GM12878 (cell line): Measurements from ENCODE around the gene CARD16. TPM values are rescaled to one million over a fixed set of nuclear protein-coding genes. Genes with fewer than 3 reads are reported as not detected.

Experiments used
- ATAC-seq: fragments of 200-7000 bp; cut with Tn5 transposase; 3 replicates; pipeline ENCODE4 v1.9.1; 2020; ENCODE audit warnings: mild to moderate bottlenecking, moderate library complexity
- BruUV-seq: library from RNA; stranded (reverse); fragments of 400-500 nt; replicated peaks from 2 replicates; lab custom pipeline; 2021; lab: Mats Ljungman, UMichigan
- CTCF ChIA-PET: fragments of 300-600 bp; sonication (Branson Sonifier 250); formaldehyde crosslinking; extraction: SDS; loops from one replicate; lab custom pipeline; 2021; ENCODE audit warnings: inconsistent platforms; lab: Yijun Ruan, JAX
- POLR2A ChIA-PET: fragments of 350-600 bp; formaldehyde crosslinking; extraction: SDS; loops from one replicate; lab custom pipeline; 2021; ENCODE audit warnings: inconsistent platforms; lab: Charles Lee
- RAD21 ChIA-PET: fragments of 300-600 bp; sonication (Branson Sonifier 250); formaldehyde crosslinking; loops from one replicate; lab custom pipeline; 2023; ENCODE audit warnings: antibody characterized with exemption; ENCODE audit not compliant: unreplicated experiment; lab: Charles Lee
- SMC1A ChIA-PET: fragments of 300-600 bp; sonication (Branson Sonifier 250); formaldehyde crosslinking; loops from one replicate; lab custom pipeline; 2023; ENCODE audit not compliant: unreplicated experiment, uncharacterized antibody; lab: Charles Lee
- DNase-seq: peaks from one replicate; pipeline ENCODE4 v3.0.0-alpha.2; 2011; ENCODE audit warnings: low read depth, low spot score
- FAIRE-seq: peaks from 3 replicates; lab custom pipeline; 2011; peaks lifted over from hg19 to GRCh38; lab: Jason Lieb, UNC
- H2AFZ ChIP-seq: 2 replicates; pipeline ENCODE4 v1.6.0; 2011; ENCODE audit warnings: low read depth, low read length, control low read depth; ENCODE audit not compliant: control insufficient read depth
- H3K27ac ChIP-seq: 2 replicates; pipeline ENCODE4 v1.5.1; 2011; ENCODE audit warnings: control low read depth; ENCODE audit not compliant: control insufficient read depth, insufficient read depth
- H3K27me3 ChIP-seq, 2 experiments: replicated peaks in 1 of 2; 2 replicates each; pipeline versions ENCODE4 v1.6.0 to v1.6.1; 2011; ENCODE audit warnings: low read length in 1 of 2; ENCODE audit not compliant: control insufficient read depth in 2 of 2, insufficient read depth in 2 of 2
- H3K36me3 ChIP-seq, 2 experiments: 2 replicates each; pipeline ENCODE4 v1.5.1; 2011; ENCODE audit warnings: low read length in 1 of 2; ENCODE audit not compliant: control insufficient read depth in 2 of 2, insufficient read depth in 2 of 2
- H3K4me1 ChIP-seq: 2 replicates; pipeline ENCODE4 v1.6.1; 2011; ENCODE audit warnings: mild to moderate bottlenecking, low read length, moderate library complexity, mixed read lengths; ENCODE audit not compliant: control insufficient read depth, insufficient read depth
- H3K4me2 ChIP-seq: 2 replicates; pipeline ENCODE4 v1.6.0; 2011; ENCODE audit warnings: control low read depth; ENCODE audit not compliant: control insufficient read depth, insufficient read depth
- H3K4me3 ChIP-seq: fragments of 200-600 bp; sonication (generic); 2 replicates; pipeline ENCODE4 v1.5.1; 2016
- H3K79me2 ChIP-seq: 2 replicates; pipeline ENCODE4 v1.6.0; 2011; ENCODE audit warnings: low read length; ENCODE audit not compliant: control insufficient read depth, insufficient read depth
- H3K9ac ChIP-seq: 2 replicates; pipeline ENCODE4 v1.8.0; 2011; ENCODE audit warnings: low read length, control low read depth, mixed read lengths; ENCODE audit not compliant: control insufficient read depth, insufficient read depth
- H3K9me3 ChIP-seq: replicated peaks from 3 replicates; pipeline ENCODE4 v1.5.1; 2011; ENCODE audit warnings: mild to moderate bottlenecking, low read length; ENCODE audit not compliant: control insufficient read depth, insufficient read depth
- H4K20me1 ChIP-seq: 2 replicates; pipeline ENCODE4 v1.6.0; 2011; ENCODE audit not compliant: control insufficient read depth, insufficient read depth
- EGR1 ChIP-seq, 2 experiments: IDR thresholded peaks; 1 replicate in 1 of 2; 2 replicates in 1 of 2; pipeline ENCODE4 v1.6.1; 2011 to 2012; ENCODE audit warnings: low read depth in 2 of 2, low read length in 2 of 2, borderline replicate concordance in 1 of 2, mild to moderate bottlenecking in 1 of 2, moderate library complexity in 1 of 2
- FOXK2 ChIP-seq: fragments of 450-650 bp; IDR thresholded peaks from 2 replicates; pipeline ENCODE4 v1.6.1; 2017; ENCODE audit warnings: mild to moderate bottlenecking, moderate library complexity
- HSF1 ChIP-seq: fragments of 150-350 bp; IDR thresholded peaks from 2 replicates; pipeline ENCODE4 v1.6.1; 2014; ENCODE audit warnings: mild to moderate bottlenecking, low read depth, low read length
- IKZF1 ChIP-seq: fragments of 450-650 bp; conservative IDR thresholded peaks from 2 replicates; pipeline ENCODE4 v1.6.1; 2017; ENCODE audit warnings: antibody characterized with exemption, mild to moderate bottlenecking
- IKZF2 ChIP-seq, 2 experiments: fragments of 450-650 bp; IDR thresholded peaks; 2 replicates each; pipeline ENCODE4 v1.6.1; 2017; ENCODE audit warnings: mild to moderate bottlenecking in 2 of 2, moderate library complexity in 2 of 2
- JUNB ChIP-seq: IDR thresholded peaks from 2 replicates; pipeline ENCODE4 v1.6.1; 2016; ENCODE audit warnings: antibody characterized with exemption, mild to moderate bottlenecking
- MEF2B ChIP-seq: fragments of 450-650 bp; IDR thresholded peaks from 2 replicates; pipeline ENCODE4 v1.6.1; 2018; ENCODE audit warnings: mild to moderate bottlenecking, moderate library complexity; ENCODE audit not compliant: partially characterized antibody, poor library complexity, severe bottlenecking
- MTA3 ChIP-seq: IDR thresholded peaks from 2 replicates; pipeline ENCODE4 v1.6.1; 2012; ENCODE audit warnings: low read length, inconsistent platforms, borderline replicate concordance
- POLR2AphosphoS5 ChIP-seq: IDR thresholded peaks from 2 replicates; pipeline ENCODE4 v1.6.1; 2011; ENCODE audit warnings: mild to moderate bottlenecking, low read length, inconsistent platforms
- POU2F2 ChIP-seq: IDR thresholded peaks from 3 replicates; pipeline ENCODE4 v1.6.1; 2011; ENCODE audit warnings: low read depth, mild to moderate bottlenecking, low read length, borderline replicate concordance
- SREBF1 ChIP-seq: IDR thresholded peaks from 2 replicates; pipeline ENCODE4 v1.6.1; 2012; ENCODE audit warnings: mild to moderate bottlenecking, low read length
- TAF1 ChIP-seq: IDR thresholded peaks from 2 replicates; pipeline ENCODE4 v1.6.1; 2011; ENCODE audit warnings: mild to moderate bottlenecking, low read depth, low read length, borderline replicate concordance
- TCF7 ChIP-seq: IDR thresholded peaks from 2 replicates; pipeline ENCODE4 v1.6.1; 2014; ENCODE audit warnings: antibody characterized with exemption, borderline replicate concordance
- YBX1 ChIP-seq: fragments of 450-650 bp; IDR thresholded peaks from 2 replicates; pipeline ENCODE4 v1.6.1; 2016; ENCODE audit warnings: antibody characterized with exemption
- ZBTB40 ChIP-seq: fragments of 450-650 bp; IDR thresholded peaks from 2 replicates; pipeline ENCODE4 v1.6.1; 2016; ENCODE audit warnings: mild to moderate bottlenecking, moderate library complexity, borderline replicate concordance
- WGBS: methylation state at CpG from one replicate; pipeline ENCODE4 v1.1.6; 2016; ENCODE audit warnings: low lambda C conversion rate; ENCODE audit not compliant: insufficient replicate concordance, insufficient coverage; ENCODE audit errors: missing lambda C conversion rate; 5-methylcytosine and 5-hydroxymethylcytosine counted together
- in situ Hi-C: fragments of 300-500 bp; cut with MboI; formaldehyde crosslinking; loops from 9 replicates; pipeline ENCODE4 v1.14.3; 2018; ENCODE audit warnings: mixed read lengths
- intact Hi-C: fragments of 100-400 bp; cut with micrococcal nuclease; formaldehyde crosslinking; loops from one replicate; pipeline ENCODE4 v1.14.2; 2022; ENCODE audit not compliant: unreplicated experiment
- polyA plus RNA-seq, 11 experiments: library from polyadenylated mRNA; depleted of rRNA in 4 of 11; unstranded in 6 of 11; stranded (reverse) in 5 of 11; fragments of >200 nt; fragmentation: Nextera tagmentation in 4 of 11; fragmentation: Illumina TruSeq in 1 of 11; extraction: Ambion mirVana in 4 of 11; extraction: Trizol in 1 of 11; gene quantifications; 1 replicate in 1 of 11; 2 replicates in 10 of 11; pipeline versions ENCODE4 v1.2.1 to v1.2.3, GENCODE V29; 2011 to 2016; ENCODE audit warnings: inconsistent platforms in 2 of 11, missing spikeins in 2 of 11, low read depth in 1 of 11
- total RNA-seq, 4 experiments: library from RNA; depleted of rRNA in 3 of 4; stranded (reverse); fragments of >200 nt in 3 of 4; fragmentation: Illumina TruSeq in 1 of 4; extraction: Trizol in 1 of 4; gene quantifications; 2 replicates each; pipeline versions ENCODE4 v1.2.1 to v1.2.3, GENCODE V29; 2013 to 2021

CARD16 gene
- total and polyA plus RNA-seq, 10 of the 15 experiments (the other 5 are each of a cell fraction or from before 2014, with no cell fraction given), result 11.8 to 76.3 (median 25.9) TPM

GRCh38 chr11:105034813-105035620, 10.1 kb downstream of the CARD16 start, which contains the start of gene CASP1:
CASP1 (minus strand) TSS chr11:105035144; CDS start chr11:105035113, 31 bp downstream.
- no peaks in the 10 kb centered on the region for H3K36me3 ChIP-seq
- peak; percentile 76 for FAIRE-seq
- WGBS, result 7% methylated on average over 3 of the region's 3 CpGs
- TF ChIP-seq MTA3 (no peak), POU2F2 (peak; percentile 94; the same call in 2 of the 3 replicates), EGR1 (IDR thresholded peaks at IDR 0.05; ENCODE audit: borderline replicate concordance in 1 of 2, low read depth in 2 of 2, low read length in 2 of 2) (no peak), SREBF1 (no peak), FOXK2 (no peak), IKZF1 (peak; percentile 20; the same call in 1 of the 2 replicates), JUNB (no peak), MEF2B (peak; percentile 8), HSF1 (peak; percentile 78; the same call in 1 of the 2 replicates), ZBTB40 (no peak), POLR2AphosphoS5 (0 out of 2 replicates have a peak, but pooled peaks have one; percentile 29), YBX1 (no peak), IKZF2 (IDR thresholded peaks at IDR 0.05) (peak; percentile 42 to 53; a peak in 3 of 4 replicates), TCF7 (no peak), TAF1 (peak; percentile 79)

More at GRCh38 chr11:105034813-105035620, 10.1 kb downstream of the CARD16 start, which contains the start of gene CASP1:
- SMC1A ChIA-PET, result interaction anchor here (0.8 to 1.4 kb wide), 3 partner anchors 9 to 68 kb away, joined by 3 to 5 read pairs (median 5); no protein-coding TSS in a partner anchor
- POLR2A ChIA-PET, result interaction anchor here (1.4 kb wide), 1 partner anchor 9 kb away, joined by 6 read pairs; no protein-coding TSS in a partner anchor
- in situ Hi-C loops (no loop called here), intact Hi-C loops (no loop called here)
- peak within 1 kb of the TSS; percentile 46 for H3K4me2 ChIP-seq
- no peaks in the 10 kb centered on the region; the same call in 1 of the 2 replicates for H3K79me2 ChIP-seq
- H3K4me3 ChIP-seq, result peak within 1 kb of the TSS; percentile 58
- H3K9ac ChIP-seq, result peak within 1 kb of the TSS; percentile 24
- no TSS peak for BruUV-seq
- CTCF ChIA-PET, result interaction anchor here (1.2 to 1.3 kb wide), 2 partner anchors 9 to 34 kb away, joined by 4 to 5 read pairs; no protein-coding TSS in a partner anchor
- RAD21 ChIA-PET, result interaction anchor here (0.6 to 0.9 kb wide), 3 partner anchors 9 to 29 kb away, joined by 3 to 5 read pairs (median 3); no protein-coding TSS in a partner anchor
- ATAC-seq, result peak; percentile 88
- peak within 1 kb of the TSS; percentile 87 for H2AFZ ChIP-seq
- DNase-seq, result no peak
- 0 out of 2 replicates have a peak, but pooled peaks cover 3% of the 10 kb centered on the region for H3K4me1 ChIP-seq
- H3K9me3 ChIP-seq, result no peaks in the 10 kb centered on the region; the same call in 2 of the 3 replicates
- no peaks in the 10 kb centered on the region for H3K27me3 ChIP-seq
- H4K20me1 ChIP-seq, result no peaks in the 10 kb centered on the region
- H3K27ac ChIP-seq, result peak within 1 kb of the TSS; percentile 50; the same call in 1 of the 2 replicates
